ENCODE results near the gene SLC12A5.
A peak's percentile ranks its signal among the peaks of the same experiment; 100 is the strongest.

The SLC12A5 gene

DNA sequence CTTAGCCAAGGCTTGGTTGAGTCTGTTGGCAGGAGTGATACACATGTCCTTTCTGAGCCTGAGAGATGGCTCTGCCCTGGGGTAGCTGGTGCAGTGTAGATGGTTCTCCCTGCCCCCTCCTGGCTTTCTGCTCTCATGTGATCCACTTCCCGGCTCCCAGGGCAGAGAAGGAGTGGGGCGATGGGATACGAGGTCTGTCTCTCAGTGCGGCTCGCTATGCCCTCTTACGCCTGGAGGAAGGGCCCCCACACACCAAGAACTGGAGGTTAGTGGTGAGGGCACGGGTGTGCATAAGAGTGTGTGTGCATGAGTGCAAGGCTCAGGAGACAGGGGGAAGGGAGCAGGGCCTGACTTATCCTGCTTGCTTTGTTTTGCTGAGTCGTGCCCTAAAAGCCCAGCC lies 18.8 kb downstream of the SLC12A5 start:
- DNase-seq (ENCODE audit: low read depth) = no peak
- Histone ChIP-seq H3K27me3 (replicated peaks; ENCODE audit: control insufficient read depth, insufficient read depth, low read length) (peaks cover 79% of the 10 kb centered on the region), H3K4me3 (ENCODE audit: low read length) (no peak overlapping the region), H3K9ac (ENCODE audit: low read length) (no peak overlapping the region), H3K4me1 (ENCODE audit: control insufficient read depth, insufficient read depth, low read length) (no peaks in the 10 kb centered on the region), H3K9me3 (ENCODE audit: control insufficient read depth, low read length) (no peaks in the 10 kb centered on the region), H3K36me3 (ENCODE audit: control insufficient read depth, insufficient read depth, low read length, severe bottlenecking) (no peaks in the 10 kb centered on the region)

DNA sequence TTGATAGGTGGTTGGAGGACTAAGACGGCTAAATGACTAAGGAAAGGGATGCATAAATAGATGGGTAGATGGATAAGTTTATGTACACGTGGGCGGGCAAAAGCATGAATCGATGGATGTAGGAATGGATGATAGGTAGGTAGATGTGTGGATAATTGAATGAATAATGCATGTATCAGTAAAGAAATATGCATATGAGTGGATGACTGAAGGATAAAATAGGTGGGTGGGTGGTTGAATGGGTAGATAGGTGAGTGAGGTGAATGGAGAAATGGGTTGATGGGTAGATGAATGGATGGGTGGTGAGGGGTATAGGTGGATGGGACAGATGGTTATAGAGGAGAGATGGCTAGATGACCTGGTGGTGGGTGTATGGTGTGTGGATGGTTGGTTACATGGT lies 20.2 kb downstream of the SLC12A5 start:
- no peak overlapping the region for H3K4me3 ChIP-seq (ENCODE audit: low read length)
- no peaks in the 10 kb centered on the region for H3K4me1 ChIP-seq (ENCODE audit: control insufficient read depth, insufficient read depth, low read length)
- H3K9ac ChIP-seq (ENCODE audit: low read length) = no peak overlapping the region
- H3K36me3 ChIP-seq (ENCODE audit: control insufficient read depth, insufficient read depth, low read length, severe bottlenecking) = no peaks in the 10 kb centered on the region
- H3K9me3 ChIP-seq (ENCODE audit: control insufficient read depth, low read length) = no peaks in the 10 kb centered on the region
- DNase-seq (ENCODE audit: low read depth) = no peak
- peaks cover 80% of the 10 kb centered on the region for H3K27me3 ChIP-seq (replicated peaks; ENCODE audit: control insufficient read depth, insufficient read depth, low read length)

DNA sequence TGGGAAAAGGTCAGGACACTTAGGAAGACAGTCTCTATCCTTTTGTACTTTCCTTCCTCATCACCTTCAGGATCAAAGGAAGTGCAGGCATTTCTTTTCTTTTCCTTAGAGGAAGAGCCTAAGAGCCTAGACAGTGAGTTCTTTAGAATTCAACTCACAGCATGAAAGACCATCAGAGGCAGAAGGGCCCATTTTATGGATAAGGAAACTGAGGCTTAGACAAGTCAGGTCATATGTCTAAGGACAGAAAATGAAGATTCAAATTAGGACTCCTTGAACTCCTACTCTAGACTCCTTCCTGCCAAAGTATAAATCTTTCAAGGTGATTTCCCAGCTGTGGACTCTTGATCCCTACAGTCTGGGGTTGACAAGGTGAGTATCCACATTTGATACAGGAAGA lies 20.8 kb downstream of the SLC12A5 start:
- H3K4me1 ChIP-seq (ENCODE audit: control insufficient read depth, insufficient read depth, low read length) = no peaks in the 10 kb centered on the region
- no peaks in the 10 kb centered on the region for H3K9me3 ChIP-seq (ENCODE audit: control insufficient read depth, low read length)
- no peak for DNase-seq (ENCODE audit: low read depth)
- no peak overlapping the region for H3K4me3 ChIP-seq (ENCODE audit: low read length)
- H3K36me3 ChIP-seq (ENCODE audit: control insufficient read depth, insufficient read depth, low read length, severe bottlenecking) = no peaks in the 10 kb centered on the region
- H3K9ac ChIP-seq (ENCODE audit: low read length) = no peak overlapping the region
- H3K27me3 ChIP-seq (replicated peaks; ENCODE audit: control insufficient read depth, insufficient read depth, low read length) = peaks cover 80% of the 10 kb centered on the region

DNA sequence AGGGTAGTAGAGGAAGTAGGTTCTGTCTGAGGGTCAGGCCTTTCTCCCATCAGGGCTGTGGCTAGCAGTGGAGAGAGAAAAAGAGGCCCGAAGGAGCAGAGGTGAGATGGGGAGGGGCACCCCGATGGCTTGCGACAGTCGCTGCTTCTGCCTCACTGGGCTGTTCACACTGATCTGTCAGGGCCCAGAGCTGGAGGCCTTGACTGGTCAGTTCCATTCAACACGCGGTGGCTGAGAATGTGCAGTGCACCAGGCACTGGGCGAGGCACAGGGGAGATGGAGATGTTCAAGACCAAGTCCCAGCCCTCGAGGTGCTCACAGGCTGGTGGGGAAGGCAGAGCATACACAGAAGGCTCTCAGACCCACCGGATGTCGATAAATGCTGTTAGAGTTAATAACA lies 21.4 kb downstream of the SLC12A5 start:
- H3K36me3 ChIP-seq (ENCODE audit: control insufficient read depth, insufficient read depth, low read length, severe bottlenecking) = no peaks in the 10 kb centered on the region
- H3K4me1 ChIP-seq (ENCODE audit: control insufficient read depth, insufficient read depth, low read length) = no peaks in the 10 kb centered on the region
- peaks cover 80% of the 10 kb centered on the region for H3K27me3 ChIP-seq (replicated peaks; ENCODE audit: control insufficient read depth, insufficient read depth, low read length)
- no peak for DNase-seq (ENCODE audit: low read depth)
- no peaks in the 10 kb centered on the region for H3K9me3 ChIP-seq (ENCODE audit: control insufficient read depth, low read length)
- H3K9ac ChIP-seq (ENCODE audit: low read length) = no peak overlapping the region
- H3K4me3 ChIP-seq (ENCODE audit: low read length) = no peak overlapping the region

DNA sequence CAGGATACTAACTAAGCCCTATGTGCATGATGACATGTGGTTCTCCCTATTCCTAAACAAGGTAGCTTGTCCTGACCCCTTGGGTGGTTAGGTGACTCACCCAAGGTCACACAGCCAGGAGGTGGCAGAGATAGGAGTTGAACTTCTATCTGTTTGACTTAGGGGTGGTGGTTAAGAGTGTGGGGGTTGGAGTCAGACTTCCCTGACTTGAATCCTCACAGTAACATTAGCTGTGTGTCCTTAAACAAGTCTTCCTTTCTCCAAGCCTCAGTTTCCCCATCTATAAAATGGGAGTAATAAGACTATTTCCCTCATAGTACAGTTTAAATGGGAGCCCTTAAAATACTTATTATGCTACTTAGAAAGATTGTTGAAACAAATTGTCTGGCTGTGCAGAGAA lies 21.9 kb downstream of the SLC12A5 start:
- no peak overlapping the region for H3K9ac ChIP-seq (ENCODE audit: low read length)
- no peak for DNase-seq (ENCODE audit: low read depth)
- no peaks in the 10 kb centered on the region for H3K4me1 ChIP-seq (ENCODE audit: control insufficient read depth, insufficient read depth, low read length)
- H3K9me3 ChIP-seq (ENCODE audit: control insufficient read depth, low read length) = no peaks in the 10 kb centered on the region
- H3K4me3 ChIP-seq (ENCODE audit: low read length) = no peak overlapping the region
- H3K36me3 ChIP-seq (ENCODE audit: control insufficient read depth, insufficient read depth, low read length, severe bottlenecking) = no peaks in the 10 kb centered on the region
- H3K27me3 ChIP-seq (replicated peaks; ENCODE audit: control insufficient read depth, insufficient read depth, low read length) = peaks cover 75% of the 10 kb centered on the region

DNA sequence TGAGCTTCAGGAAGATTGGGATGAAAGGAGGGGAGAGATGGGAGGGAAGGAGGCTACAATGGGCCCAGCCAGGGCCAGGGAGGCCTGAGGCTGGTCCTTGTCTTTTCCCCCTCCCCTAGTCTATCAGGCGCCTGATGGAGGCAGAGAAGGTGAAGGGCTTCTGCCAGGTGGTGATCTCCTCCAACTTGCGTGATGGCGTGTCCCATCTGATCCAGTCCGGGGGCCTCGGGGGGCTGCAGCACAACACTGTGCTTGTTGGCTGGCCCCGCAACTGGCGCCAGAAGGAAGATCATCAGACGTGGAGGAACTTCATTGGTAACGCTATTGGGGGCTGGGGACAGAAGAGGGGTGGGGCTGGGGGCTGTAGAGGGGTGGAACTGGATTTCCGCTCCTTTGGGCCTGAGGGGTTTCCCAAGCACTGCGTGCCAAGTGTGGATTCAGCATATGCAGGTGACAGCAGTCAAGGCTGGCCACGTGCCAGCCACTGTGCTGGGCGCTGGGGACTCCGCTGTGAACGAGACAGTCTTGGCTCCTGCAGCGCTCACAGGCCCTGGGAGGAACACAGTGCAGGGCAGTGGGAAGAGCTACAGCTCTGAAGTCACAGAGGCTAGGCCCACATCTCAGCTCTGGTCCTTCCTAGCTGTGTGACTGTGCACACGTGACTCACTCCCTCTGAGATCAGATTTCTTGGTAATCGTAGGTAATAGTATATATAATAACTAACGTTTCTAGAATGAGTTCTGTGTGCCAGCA lies 22.7 kb downstream of the SLC12A5 start:
- H3K27me3 ChIP-seq (replicated peaks; ENCODE audit: control insufficient read depth, insufficient read depth, low read length) = peaks cover 72% of the 10 kb centered on the region
- DNase-seq (ENCODE audit: low read depth) = no peak
- H3K9ac ChIP-seq (ENCODE audit: low read length) = no peak overlapping the region
- no peaks in the 10 kb centered on the region for H3K4me1 ChIP-seq (ENCODE audit: control insufficient read depth, insufficient read depth, low read length)
- H3K36me3 ChIP-seq (ENCODE audit: control insufficient read depth, insufficient read depth, low read length, severe bottlenecking) = no peaks in the 10 kb centered on the region
- H3K9me3 ChIP-seq (ENCODE audit: control insufficient read depth, low read length) = no peaks in the 10 kb centered on the region
- H3K4me3 ChIP-seq (ENCODE audit: low read length) = no peak overlapping the region

DNA sequence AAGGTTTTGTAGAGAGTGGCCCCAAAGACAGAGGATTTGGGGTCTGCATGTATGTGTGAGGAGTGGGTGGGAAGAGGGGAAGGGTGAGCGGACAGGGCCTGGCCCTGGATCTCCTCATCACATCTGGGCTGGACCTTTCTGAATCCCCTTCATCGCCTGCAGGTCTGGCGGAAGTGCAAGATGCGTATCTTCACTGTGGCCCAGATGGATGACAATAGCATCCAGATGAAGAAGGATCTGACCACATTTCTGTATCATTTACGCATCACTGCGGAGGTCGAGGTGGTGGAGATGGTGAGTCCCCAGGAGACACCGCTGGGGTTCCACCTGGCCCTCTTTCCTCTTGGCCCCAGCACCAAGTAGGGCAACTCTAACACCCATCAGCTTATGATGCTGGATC lies 24.4 kb downstream of the SLC12A5 start:
- H3K27me3 ChIP-seq (replicated peaks; ENCODE audit: control insufficient read depth, insufficient read depth, low read length) = peaks cover 60% of the 10 kb centered on the region
- H3K9ac ChIP-seq (ENCODE audit: low read length) = no peak overlapping the region
- no peaks in the 10 kb centered on the region for H3K9me3 ChIP-seq (ENCODE audit: control insufficient read depth, low read length)
- DNase-seq (ENCODE audit: low read depth) = no peak
- H3K4me3 ChIP-seq (ENCODE audit: low read length) = no peak overlapping the region
- H3K36me3 ChIP-seq (ENCODE audit: control insufficient read depth, insufficient read depth, low read length, severe bottlenecking) = no peaks in the 10 kb centered on the region
- peaks cover 7% of the 10 kb centered on the region for H3K4me1 ChIP-seq (ENCODE audit: control insufficient read depth, insufficient read depth, low read length)

DNA sequence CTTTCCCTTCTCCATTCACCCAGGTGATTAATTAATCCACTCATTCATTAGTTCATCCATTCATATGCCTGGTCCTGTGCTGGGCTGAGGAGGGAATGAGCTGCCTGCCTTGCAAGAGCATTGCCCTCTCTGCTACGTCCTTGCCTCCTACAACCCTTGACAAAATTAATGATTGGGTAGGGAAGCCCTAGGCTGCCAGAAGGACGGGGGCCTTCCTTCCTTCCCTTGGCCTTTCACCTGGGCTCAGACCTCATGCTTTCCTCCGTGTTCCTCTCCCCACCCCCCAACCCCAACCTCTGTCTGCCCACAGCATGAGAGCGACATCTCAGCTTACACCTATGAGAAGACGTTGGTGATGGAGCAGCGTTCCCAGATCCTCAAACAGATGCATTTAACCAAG lies 25.6 kb downstream of the SLC12A5 start:
- no peak overlapping the region for H3K9ac ChIP-seq (ENCODE audit: low read length)
- DNase-seq (ENCODE audit: low read depth) = no peak
- H3K27me3 ChIP-seq (replicated peaks; ENCODE audit: control insufficient read depth, insufficient read depth, low read length) = peaks cover 49% of the 10 kb centered on the region
- no peak overlapping the region for H3K4me3 ChIP-seq (ENCODE audit: low read length)
- H3K4me1 ChIP-seq (ENCODE audit: control insufficient read depth, insufficient read depth, low read length) = peaks cover 14% of the 10 kb centered on the region
- H3K9me3 ChIP-seq (ENCODE audit: control insufficient read depth, low read length) = no peaks in the 10 kb centered on the region
- H3K36me3 ChIP-seq (ENCODE audit: control insufficient read depth, insufficient read depth, low read length, severe bottlenecking) = no peaks in the 10 kb centered on the region

DNA sequence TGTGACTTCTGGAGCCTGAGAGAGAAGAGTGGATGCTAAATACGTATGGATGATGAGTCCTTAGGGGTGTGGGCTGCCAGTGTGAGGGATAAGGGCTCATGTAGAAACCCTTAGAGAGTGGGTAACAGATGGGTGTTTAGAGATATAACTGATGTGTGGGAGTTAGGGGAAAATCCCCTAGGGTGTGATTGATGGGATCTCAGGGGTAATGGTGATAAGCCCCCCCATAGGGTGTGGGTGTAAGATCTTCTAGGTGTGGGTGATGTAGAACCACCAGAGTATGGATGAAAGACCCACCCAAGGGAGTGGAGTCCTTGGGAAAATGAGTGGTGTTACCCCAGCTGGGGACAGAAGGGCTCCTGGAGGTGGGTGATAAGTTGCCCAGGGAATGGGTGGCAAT lies 26.3 kb downstream of the SLC12A5 start:
- DNase-seq (ENCODE audit: low read depth) = no peak
- H3K27me3 ChIP-seq (replicated peaks; ENCODE audit: control insufficient read depth, insufficient read depth, low read length) = peaks cover 42% of the 10 kb centered on the region

DNA sequence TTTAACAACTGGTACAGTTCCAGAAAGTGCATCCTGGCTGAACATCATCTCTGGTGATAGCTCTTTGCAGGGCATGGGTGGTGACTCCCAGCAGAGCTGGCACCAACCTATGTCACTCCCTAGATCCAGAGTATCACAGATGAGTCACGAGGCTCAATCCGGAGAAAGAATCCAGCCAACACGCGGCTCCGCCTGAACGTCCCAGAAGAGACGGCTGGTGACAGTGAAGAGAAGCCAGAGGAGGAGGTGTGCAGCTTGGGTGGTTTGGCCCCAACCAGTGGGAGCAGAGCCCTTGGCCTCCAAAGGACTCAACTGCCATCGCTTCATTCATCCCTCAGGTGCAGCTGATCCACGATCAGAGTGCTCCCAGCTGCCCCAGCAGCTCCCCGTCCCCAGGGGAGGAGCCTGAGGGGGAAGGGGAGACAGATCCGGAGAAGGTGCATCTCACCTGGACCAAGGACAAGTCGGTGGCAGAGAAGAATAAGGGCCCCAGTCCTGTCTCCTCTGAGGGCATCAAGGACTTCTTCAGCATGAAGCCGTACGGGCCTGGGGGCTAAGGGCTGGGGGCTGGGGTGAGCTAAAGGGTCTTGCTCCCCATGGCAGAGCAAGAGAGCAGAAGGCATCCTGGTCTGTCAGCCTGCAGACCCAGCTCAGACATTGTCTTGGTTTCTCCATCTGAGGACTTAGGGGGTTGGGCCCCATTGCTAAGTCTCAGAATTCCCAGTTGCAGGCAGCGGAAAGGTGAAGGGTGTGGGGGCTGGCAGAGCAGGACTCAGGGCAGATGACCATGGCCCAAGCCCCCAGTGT lies 27.2 kb downstream of the SLC12A5 start:
- H3K4me3 ChIP-seq (ENCODE audit: low read length) = no peak overlapping the region
- DNase-seq (ENCODE audit: low read depth) = no peak
- no peaks in the 10 kb centered on the region for H3K9me3 ChIP-seq (ENCODE audit: control insufficient read depth, low read length)
- no peak overlapping the region for H3K9ac ChIP-seq (ENCODE audit: low read length)
- H3K4me1 ChIP-seq (ENCODE audit: control insufficient read depth, insufficient read depth, low read length) = peaks cover 18% of the 10 kb centered on the region
- peaks cover 2% of the 10 kb centered on the region for H3K36me3 ChIP-seq (ENCODE audit: control insufficient read depth, insufficient read depth, low read length, severe bottlenecking)
- peaks cover 35% of the 10 kb centered on the region for H3K27me3 ChIP-seq (replicated peaks; ENCODE audit: control insufficient read depth, insufficient read depth, low read length)

More for the DNA sequence above, 26.3 kb downstream of the SLC12A5 start:
- Histone ChIP-seq H3K4me3 (ENCODE audit: low read length) (no peak overlapping the region), H3K4me1 (ENCODE audit: control insufficient read depth, insufficient read depth, low read length) (peaks cover 14% of the 10 kb centered on the region), H3K9ac (ENCODE audit: low read length) (no peak overlapping the region), H3K36me3 (ENCODE audit: control insufficient read depth, insufficient read depth, low read length, severe bottlenecking) (no peaks in the 10 kb centered on the region), H3K9me3 (ENCODE audit: control insufficient read depth, low read length) (no peaks in the 10 kb centered on the region)

DNA sequence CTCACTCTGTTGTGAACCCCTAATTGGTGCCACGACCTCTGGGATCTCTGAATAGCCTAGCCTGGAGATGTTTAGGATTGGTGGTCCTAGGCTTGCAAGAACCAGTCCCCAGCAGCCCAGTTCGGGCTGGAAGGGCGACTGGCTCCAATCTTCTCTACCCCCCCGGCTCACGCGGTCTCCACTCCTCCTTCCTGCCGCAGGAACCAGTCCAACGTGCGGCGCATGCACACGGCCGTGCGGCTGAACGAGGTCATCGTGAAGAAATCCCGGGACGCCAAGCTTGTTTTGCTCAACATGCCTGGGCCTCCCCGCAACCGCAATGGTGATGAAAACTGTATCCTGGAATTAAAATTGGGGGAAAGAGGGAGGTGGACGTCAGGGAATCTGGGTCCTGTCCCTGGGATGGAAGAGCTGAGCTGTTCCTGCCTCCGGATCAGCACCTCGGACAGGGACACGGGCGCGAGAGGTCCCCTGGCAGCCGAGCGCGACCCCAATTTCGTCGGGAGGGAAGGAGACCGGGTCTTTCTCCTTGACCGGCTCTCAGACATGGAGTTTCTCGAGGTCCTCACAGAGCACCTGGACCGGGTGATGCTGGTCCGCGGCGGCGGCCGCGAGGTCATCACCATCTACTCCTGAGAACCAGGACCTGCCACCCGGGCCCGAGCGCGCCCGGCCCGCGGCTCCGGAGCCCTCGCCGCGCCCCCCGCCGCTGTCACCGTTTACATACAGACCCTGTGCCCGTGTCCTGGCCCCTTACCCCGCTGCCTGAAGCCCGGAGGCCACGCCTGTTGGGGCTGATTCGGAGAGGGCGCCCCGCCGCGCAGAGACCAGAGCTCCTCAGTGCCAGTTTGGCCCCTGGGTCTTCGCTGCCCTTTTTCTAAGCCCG lies 28.2 kb downstream of the SLC12A5 start:
- Histone ChIP-seq H3K36me3 (ENCODE audit: control insufficient read depth, insufficient read depth, low read length, severe bottlenecking) (peaks cover 12% of the 10 kb centered on the region), H3K9ac (ENCODE audit: low read length) (no peak overlapping the region), H3K9me3 (ENCODE audit: control insufficient read depth, low read length) (no peaks in the 10 kb centered on the region), H3K4me1 (ENCODE audit: control insufficient read depth, insufficient read depth, low read length) (peaks cover 18% of the 10 kb centered on the region), H3K27me3 (replicated peaks; ENCODE audit: control insufficient read depth, insufficient read depth, low read length) (peaks cover 35% of the 10 kb centered on the region), H3K4me3 (ENCODE audit: low read length) (peak overlapping the region; percentile 71)
- DNase-seq (ENCODE audit: low read depth) = peak; percentile 71
